Measurements from ENCODE around the gene PHYHIPL.

Gene PHYHIPL

GRCh38 chr10:59271160-59271559, 94.7 kb downstream of the PHYHIPL start:
- no peak for TF ChIP-seq NFIC (IDR thresholded peaks at IDR 0.05)
- no peak for TF ChIP-seq FOXM1 (IDR thresholded peaks at IDR 0.05; ENCODE audit: borderline replicate concordance, low read depth)
- no peak for TF ChIP-seq CREB1 (IDR thresholded peaks at IDR 0.05; ENCODE audit: low read depth)
- TF ChIP-seq, protein P1, sequence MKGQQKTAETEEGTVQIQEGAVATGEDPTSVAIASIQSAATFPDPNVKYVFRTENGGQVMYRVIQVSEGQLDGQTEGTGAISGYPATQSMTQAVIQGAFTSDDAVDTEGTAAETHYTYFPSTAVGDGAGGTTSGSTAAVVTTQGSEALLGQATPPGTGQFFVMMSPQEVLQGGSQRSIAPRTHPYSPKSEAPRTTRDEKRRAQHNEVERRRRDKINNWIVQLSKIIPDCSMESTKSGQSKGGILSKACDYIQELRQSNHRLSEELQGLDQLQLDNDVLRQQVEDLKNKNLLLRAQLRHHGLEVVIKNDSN (IDR thresholded peaks at IDR 0.05), result no peak
- TF ChIP-seq RAD21 (IDR thresholded peaks at IDR 0.05; ENCODE audit: low read depth), result no peak
- no peak for TF ChIP-seq TCF12 (IDR thresholded peaks at IDR 0.05; ENCODE audit: low read depth)
- no peak for TF ChIP-seq MAX (IDR thresholded peaks at IDR 0.05)
- TF ChIP-seq EP300 (IDR thresholded peaks at IDR 0.05; ENCODE audit: borderline replicate concordance), result no peak
- no peak for TF ChIP-seq TAF1 (IDR thresholded peaks at IDR 0.05; ENCODE audit: low read depth)
- TF ChIP-seq CEBPB (IDR thresholded peaks at IDR 0.05), result no peak
- TF ChIP-seq EGR1 (IDR thresholded peaks at IDR 0.05), result no peak
- TF ChIP-seq REST (IDR thresholded peaks at IDR 0.05; ENCODE audit: low read depth), result no peak
- TF ChIP-seq YY1 (IDR thresholded peaks at IDR 0.05; ENCODE audit: low read depth), result no peak
- TF ChIP-seq TEAD4 (IDR thresholded peaks at IDR 0.05), result no peak
- TF ChIP-seq ZBTB7A (IDR thresholded peaks at IDR 0.05; ENCODE audit: low read depth), result no peak

GRCh38 chr10:59272061-59272460, 95.6 kb downstream of the PHYHIPL start:
- no peak for TF ChIP-seq CEBPB (IDR thresholded peaks at IDR 0.05)
- TF ChIP-seq EGR1 (IDR thresholded peaks at IDR 0.05), result no peak
- no peak for TF ChIP-seq EP300 (IDR thresholded peaks at IDR 0.05; ENCODE audit: borderline replicate concordance)
- no peak for TF ChIP-seq MAX (IDR thresholded peaks at IDR 0.05)
- TF ChIP-seq ZBTB7A (IDR thresholded peaks at IDR 0.05; ENCODE audit: low read depth), result no peak
- TF ChIP-seq TEAD4 (IDR thresholded peaks at IDR 0.05), result no peak
- TF ChIP-seq CREB1 (IDR thresholded peaks at IDR 0.05; ENCODE audit: low read depth), result no peak

DNA sequence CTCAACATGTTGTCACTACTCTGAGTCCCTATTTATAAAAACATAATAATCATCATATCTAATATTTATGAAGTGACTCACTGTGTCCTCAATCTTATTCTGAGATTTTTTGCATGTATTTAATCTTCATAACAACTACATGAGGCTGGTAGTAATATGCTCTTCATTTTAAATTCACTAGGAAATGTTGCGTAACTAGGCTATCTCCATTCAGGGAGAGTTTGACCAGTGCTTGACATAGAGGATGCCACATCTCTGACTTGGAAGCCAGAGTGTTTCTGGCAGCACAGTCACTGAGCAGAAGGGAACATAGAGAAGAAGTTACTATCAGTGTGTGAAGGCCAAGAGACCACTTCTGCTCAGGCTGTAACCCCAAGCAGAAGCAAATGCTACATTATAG, 97.0 kb downstream of the PHYHIPL start:
- TF ChIP-seq CREB1 (IDR thresholded peaks at IDR 0.05; ENCODE audit: low read depth) (no peak), EGR1 (IDR thresholded peaks at IDR 0.05) (no peak), TCF12 (IDR thresholded peaks at IDR 0.05; ENCODE audit: low read depth) (no peak), TAF1 (IDR thresholded peaks at IDR 0.05; ENCODE audit: low read depth) (no peak), EP300 (IDR thresholded peaks at IDR 0.05; ENCODE audit: borderline replicate concordance) (no peak), FOXM1 (IDR thresholded peaks at IDR 0.05; ENCODE audit: borderline replicate concordance, low read depth) (no peak), ZBTB7A (IDR thresholded peaks at IDR 0.05; ENCODE audit: low read depth) (no peak), NFIC (IDR thresholded peaks at IDR 0.05) (no peak), TEAD4 (IDR thresholded peaks at IDR 0.05) (no peak), REST (IDR thresholded peaks at IDR 0.05; ENCODE audit: low read depth) (no peak), YY1 (IDR thresholded peaks at IDR 0.05; ENCODE audit: low read depth) (no peak), CEBPB (IDR thresholded peaks at IDR 0.05) (no peak), MAX (IDR thresholded peaks at IDR 0.05) (no peak)
- TF ChIP-seq, protein P1 (IDR thresholded peaks at IDR 0.05), result no peak

- TF ChIP-seq EGR1 (IDR thresholded peaks at IDR 0.05) (no peak), FOXM1 (IDR thresholded peaks at IDR 0.05; ENCODE audit: borderline replicate concordance, low read depth) (no peak), TAF1 (IDR thresholded peaks at IDR 0.05; ENCODE audit: low read depth) (no peak), CEBPB (IDR thresholded peaks at IDR 0.05) (no peak), REST (IDR thresholded peaks at IDR 0.05; ENCODE audit: low read depth) (no peak), TEAD4 (IDR thresholded peaks at IDR 0.05) (no peak), NFIC (IDR thresholded peaks at IDR 0.05) (no peak), ZBTB7A (IDR thresholded peaks at IDR 0.05; ENCODE audit: low read depth) (no peak), YY1 (IDR thresholded peaks at IDR 0.05; ENCODE audit: low read depth) (no peak), EP300 (IDR thresholded peaks at IDR 0.05; ENCODE audit: borderline replicate concordance) (no peak), RAD21 (IDR thresholded peaks at IDR 0.05; ENCODE audit: low read depth) (no peak), TCF12 (IDR thresholded peaks at IDR 0.05; ENCODE audit: low read depth) (no peak), CREB1 (IDR thresholded peaks at IDR 0.05; ENCODE audit: low read depth) (no peak), MAX (IDR thresholded peaks at IDR 0.05) (no peak)
- TF ChIP-seq, protein P1 (IDR thresholded peaks at IDR 0.05), result no peak
These were observed 99.7 kb downstream of the PHYHIPL start for GRCh38 chr10:59276133-59276532.
